GM18867 (cell line): Measurements from ENCODE around the gene FNDC3B.
"Not testable (repeated sequence)": the region's sequence is repeated elsewhere in the genome, so short reads cannot be mapped to it uniquely, and the experiment has no call there.

Source experiments
- ATAC-seq: cut with Tn5 transposase; IDR thresholded peaks from one replicate; pipeline ENCODE4 v1.9.1; 2021; ENCODE audit warnings: mild to moderate bottlenecking, moderate library complexity; ENCODE audit not compliant: unreplicated experiment

Gene FNDC3B

DNA sequence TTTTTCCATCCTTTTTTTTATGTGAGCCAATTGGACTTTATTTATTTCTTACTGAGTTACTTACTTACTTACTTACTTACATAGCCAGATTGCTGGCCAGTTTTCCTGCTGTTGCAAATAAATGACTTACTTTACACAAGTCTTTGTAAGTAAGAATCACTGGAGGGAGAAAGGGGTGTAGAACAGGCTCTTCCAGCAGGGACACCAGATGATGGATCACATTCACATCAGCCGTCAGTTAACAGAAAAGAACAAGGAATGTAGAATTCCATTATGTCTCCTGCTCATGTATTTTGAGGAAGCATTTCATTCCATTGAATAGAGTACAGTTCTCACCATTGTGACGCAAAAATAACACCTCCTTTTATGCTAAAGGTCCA, 188.6 kb downstream of the FNDC3B start:
- ATAC-seq = no peak

DNA sequence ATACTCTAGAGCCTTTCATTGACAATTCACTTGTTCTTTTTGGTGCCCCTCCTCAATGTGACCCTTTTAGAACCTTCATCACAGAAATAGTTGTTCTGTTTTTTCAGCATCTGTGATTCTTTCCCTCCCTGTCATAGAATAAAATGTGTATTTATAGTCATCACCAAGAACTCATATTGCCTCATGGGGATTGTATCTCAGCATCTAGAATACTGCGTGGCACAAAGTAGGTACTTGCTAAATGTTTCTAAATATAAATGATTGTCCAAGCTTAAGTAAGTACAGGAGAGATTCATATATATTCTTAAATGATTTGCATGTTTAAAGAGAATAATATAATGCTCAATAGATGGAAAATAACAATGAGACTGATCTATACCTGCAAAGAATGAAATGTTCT, 190.1 kb downstream of the FNDC3B start:
- ATAC-seq = no peak

DNA sequence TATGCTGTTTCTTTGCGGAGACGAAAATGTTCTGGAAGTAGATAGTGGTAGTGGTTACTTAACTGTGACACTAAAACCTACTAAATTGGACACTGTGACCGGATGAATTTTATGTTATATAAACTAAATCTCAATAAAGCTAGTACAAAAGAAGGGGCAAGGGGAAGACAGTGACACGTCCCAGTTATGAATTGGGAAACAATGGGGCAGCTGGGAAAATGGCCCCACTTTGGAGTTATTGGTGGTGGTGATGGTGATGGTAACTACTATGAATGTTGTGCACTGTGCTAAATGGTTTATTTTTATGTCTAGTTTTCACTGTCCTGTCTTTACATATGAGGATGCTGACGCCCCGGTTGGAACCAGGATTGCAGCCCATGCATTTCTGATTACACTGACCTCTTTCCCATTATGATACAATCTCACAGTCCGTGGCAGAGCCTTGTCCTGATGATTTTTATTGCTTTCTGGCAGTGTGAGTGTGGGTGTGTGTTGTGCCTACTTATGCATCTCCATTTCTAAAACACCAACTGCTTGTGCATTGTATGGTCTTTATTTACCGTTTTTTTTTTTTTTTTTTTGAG, 192.0 kb downstream of the FNDC3B start:
- ATAC-seq = no peak

DNA sequence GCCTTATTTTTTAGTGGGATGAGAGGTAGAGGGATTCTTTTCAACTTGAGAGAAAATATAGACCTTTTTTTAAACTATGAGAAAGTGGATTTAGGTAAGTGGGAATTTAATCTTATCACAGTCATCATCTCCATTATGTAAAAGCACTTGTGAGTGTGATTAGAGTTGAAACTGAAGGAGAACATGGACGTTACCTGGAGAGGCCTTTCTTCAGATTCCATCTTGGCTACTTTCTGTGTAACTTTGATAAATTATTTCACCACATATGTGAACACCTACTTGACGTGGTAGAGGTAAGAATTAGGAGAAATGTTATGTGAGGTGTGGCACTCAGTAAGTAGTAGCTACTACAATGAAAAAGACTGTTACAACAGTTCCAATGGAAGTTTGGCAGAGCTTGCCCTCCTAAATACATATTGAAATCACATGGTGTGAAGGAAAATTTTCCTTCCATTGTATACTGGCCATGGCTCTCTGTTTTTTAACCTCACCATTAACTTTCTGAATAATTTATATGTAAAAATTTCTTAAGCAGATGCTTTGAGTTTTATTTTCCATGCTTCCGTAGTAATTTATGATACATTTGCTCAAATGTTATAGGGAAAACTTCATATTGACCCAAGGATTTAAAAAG, 193.3 kb downstream of the FNDC3B start:
- no peak for ATAC-seq

DNA sequence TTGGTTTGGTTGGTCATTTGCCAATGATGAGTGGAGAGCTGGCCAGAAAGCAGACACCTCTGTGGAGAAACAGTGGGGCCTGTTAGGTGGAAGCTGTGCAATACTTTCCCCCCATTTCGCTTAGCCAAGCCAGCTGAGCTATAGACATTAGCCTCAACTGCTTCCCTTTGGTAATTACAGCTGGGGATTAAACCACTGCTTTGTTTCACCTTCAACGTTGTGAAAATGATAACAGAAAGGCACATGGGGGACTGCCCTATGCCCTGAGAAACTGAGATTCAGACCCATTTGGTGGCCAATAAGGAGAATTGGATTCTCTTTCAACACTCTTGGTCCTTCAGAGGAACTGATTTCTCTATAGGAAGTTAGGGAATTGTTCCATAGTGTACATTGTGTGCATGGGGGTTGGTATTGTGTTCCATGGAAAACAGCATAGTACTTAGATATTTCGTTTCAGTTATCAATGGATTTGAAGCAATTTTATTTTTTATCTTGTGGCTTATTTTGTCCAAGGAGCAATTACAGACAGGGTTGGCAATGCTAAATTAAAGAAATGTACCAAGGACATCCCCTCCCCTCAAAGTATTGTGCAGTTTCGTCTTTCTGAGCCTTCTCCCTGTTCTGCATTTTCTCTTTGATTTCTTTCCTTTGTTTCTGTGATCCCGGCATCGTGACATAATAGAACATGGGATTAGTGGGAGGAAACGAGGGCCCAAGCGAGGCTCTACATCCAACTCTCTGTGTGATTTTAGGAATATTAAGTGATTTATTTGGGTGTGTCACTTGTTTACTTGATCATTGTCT, 194.3 kb downstream of the FNDC3B start:
- no peak for ATAC-seq

DNA sequence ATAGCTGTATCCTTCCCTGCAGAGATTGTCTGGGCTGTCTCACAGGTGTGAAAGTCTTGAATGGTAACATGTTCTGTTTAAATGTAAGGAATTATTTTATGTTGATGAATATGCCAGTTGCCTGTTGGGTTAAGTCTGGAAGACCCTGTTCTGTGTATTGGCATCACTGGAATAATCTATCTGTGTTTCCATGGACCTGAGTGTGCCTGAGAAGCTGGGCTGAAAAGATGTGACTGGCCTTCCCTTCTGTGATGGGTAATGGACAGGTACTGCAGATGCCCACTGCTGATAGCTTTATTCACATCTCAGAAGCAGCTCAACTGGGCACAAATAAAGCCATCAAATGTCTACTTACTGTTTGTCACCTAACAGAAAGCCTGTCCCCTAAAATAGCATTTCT, 196.3 kb downstream of the FNDC3B start:
- no peak for ATAC-seq

DNA sequence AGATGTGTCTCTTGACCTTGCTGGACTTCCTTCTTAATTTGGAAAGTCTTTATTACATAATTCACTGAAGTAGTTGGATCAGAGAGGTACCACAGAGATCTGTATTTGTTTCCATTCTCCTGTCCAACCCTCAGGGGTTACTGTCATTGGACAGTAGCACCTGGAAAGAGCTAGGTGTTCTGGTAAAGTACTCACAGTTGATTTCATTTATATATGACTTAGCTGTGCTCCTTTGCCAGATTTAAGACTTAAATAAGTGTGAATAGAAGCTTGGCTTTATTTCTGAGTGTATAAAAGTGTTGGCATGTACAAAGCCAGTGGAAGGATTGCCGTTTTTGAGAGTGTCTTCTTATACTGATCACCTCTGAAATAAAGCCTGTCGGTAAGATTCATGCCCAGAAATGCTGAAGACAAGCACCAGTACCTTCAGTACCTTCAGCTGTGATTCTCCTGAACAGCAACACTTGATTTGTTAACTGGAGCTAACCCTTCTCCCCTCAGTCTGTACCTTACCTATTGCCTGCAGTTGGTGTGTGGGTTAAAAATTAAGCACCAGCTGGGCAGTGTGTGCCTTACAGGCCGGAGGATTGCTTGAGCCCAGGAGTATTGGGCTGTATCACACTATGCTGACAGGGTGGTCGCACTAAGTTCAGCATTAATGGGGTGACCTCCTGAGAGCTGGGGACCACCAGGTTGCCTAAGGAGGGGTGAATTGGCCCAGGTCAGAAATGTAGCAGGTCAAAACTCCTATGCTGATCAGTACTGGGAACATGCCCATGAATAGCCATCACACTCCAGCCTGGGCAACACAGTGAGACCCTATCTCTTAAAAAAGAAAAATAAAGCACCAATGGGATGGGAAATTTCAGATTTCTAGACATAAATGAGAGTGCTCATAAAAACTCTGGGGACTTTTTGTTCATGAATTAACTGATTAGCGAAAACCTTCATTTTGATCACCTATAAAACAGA, 197.7 kb downstream of the FNDC3B start:
- ATAC-seq = no peak

DNA sequence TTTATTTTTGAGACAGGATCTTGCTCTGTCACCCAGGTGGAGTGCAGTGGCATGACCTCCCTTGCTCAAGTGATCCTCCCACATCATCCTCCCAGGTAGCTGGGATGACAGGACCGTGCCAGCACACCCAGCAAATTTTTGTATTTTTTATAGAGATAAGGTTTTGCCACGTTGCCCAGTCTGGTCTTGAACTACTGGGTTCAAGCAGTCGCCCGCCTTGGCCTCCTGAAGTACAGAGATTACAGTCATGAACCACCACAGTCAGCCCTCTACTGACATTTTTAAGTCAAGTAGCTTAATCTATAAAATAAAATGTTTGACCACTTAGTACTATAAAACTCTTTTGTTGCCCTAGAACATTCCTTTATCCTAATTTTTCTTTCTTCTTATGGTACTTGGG, 198.8 kb downstream of the FNDC3B start:
- ATAC-seq = no peak

DNA sequence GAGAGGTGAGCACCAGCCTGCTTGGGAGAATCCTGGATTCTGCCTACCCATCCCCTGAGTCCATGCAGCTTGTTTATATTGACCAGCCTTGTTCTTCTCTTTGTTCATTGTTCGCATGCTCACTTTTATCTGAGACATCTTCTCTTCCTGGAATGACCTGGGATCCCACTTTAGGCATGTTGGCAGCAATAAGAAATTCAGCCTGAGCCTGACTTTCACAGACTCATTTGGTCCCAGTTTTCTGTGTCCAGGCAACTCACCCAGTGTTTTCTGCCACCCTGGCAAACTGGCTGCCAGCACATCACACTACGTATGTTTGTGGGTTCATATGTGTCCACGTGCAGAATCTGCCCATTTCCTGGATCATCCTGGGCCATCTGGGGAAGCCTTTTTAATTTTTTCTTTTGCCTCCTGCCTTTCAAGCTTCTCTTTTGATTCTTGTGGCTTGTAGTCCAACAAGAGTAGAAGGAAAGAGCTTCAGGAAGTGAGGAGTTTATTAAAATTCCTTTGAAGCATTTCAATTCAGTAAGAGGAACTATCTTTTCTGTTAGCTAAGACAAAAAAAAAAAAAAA, 199.9 kb downstream of the FNDC3B start:
- no peak for ATAC-seq

DNA sequence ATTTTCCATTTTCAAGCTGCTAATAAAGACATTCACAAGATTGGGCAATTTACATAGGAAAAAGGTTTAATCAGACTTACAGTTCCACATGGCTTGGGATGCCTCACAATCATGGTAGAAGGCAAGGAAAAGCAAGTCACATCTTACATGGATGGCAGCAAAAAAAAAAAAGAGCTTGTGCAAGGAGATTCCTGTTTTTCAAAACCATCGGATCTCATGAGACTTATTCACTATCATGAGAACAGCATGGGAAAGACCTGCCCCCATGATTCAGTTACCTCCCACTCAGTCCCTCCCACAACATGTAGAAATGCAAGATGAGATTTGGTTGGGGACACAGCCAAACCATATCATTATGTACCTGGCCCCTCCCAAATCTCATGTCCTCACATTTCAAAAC, 202.0 kb downstream of the FNDC3B start:
- no peak for ATAC-seq

DNA sequence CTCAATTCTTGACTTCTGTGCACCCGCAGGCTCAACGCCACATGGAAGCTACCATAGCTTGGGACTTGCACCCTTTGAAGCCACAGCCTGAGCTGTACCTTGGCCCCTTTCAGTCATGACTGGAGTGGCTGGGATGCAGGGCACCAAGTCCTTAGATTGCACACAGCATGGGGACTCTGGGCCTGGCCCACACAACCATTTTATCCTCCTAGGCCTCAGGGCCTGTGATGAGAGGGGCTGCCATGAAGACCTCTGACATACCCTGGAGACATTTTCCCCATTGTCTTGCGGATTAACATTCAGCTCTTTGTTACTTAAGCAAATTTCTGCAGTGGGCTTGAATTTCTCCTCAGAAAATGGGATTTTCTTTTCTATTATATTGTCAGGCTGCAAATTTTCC, 203.1 kb downstream of the FNDC3B start:
- not testable (repeated sequence) for ATAC-seq

DNA sequence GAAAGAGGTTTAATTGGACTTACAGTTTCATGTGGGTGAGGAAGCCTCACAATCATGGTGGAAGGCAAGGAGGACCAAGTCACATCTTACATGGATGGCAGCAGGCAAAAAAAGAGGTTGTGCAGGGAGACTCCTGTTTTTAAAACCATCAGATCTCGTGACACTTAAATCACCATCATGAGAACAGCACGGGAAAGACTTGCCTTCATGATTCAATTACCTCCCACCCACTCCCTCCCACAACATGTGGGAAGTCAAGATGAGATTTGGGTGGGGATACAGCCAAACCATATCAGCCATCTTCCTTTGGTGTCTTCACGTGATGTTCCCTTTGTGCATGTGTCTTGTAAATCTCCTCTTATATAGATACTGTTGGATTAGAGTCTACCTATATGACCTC, 204.0 kb downstream of the FNDC3B start:
- ATAC-seq = not testable (repeated sequence)

DNA sequence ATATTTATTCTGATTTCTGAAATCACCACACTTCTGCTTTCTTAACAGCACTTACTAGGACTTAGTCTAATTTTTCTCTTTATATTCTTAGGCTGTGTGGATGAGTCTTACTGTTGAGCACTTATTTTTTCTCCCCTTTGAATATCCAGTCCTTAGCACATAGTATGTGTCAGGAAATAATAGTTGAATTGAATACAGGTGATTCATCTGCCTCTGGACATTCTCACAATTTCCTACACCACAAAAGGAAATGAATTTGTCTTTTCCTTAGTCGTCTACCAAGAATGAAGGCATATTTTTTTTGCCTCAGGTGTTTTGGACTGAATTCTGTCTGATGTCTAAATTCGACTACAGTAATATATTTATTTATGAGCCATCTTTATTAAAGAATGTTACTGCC, 204.6 kb downstream of the FNDC3B start:
- ATAC-seq = no peak

DNA sequence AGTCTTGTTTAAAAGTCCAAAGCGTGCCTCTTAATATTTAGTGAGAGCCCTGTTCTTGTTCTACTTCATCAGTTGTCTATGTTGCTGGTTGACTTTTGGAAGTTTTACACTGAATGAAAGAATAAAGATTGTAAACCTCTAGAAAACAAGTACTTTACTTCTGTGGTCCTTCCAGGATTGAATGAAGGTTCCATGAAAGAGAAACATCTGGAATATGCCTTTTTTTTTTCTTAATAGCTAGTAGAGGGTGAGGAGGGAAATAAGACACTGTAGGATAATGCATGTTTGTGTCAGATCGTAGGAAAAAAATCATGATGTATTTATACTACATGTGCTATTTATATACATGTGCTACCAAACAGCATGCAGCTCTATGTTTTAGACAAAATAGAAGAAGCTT, 205.9 kb downstream of the FNDC3B start:
- ATAC-seq = no peak

DNA sequence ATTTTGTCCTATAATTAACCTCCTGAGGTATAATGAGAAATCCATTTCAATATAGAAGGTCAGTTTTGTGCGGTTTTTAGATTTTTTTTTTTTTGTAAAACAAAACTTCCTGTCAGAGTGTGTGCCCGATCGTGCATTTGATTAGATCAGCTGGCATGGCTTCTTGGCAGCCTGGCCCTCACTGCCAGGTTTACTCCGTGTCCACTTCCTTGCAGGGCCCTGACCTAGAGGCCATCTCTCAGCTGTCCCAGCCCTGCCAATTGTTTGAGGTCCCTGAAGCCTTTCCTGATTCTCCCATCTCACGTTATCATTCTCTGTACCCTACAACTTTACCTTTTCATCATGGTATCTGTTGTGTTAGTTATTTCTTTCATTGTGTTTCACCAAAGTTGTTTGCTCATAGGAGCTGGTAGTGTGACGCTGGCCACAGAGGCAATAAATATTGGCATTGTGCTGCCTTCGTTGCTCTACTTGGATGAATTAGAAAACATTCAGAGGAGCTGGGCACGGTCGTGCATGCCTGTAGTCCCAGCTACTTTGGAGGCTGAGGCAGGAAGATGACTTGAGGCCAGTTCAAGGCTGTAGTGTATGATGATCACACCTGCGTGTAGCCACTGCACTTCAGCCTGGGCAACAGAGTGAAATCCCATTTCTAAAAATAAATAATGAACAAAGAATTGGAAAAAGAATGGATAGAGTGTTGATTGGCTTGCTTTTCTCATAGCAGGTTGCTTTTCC, 206.9 kb downstream of the FNDC3B start:
- no peak for ATAC-seq

DNA sequence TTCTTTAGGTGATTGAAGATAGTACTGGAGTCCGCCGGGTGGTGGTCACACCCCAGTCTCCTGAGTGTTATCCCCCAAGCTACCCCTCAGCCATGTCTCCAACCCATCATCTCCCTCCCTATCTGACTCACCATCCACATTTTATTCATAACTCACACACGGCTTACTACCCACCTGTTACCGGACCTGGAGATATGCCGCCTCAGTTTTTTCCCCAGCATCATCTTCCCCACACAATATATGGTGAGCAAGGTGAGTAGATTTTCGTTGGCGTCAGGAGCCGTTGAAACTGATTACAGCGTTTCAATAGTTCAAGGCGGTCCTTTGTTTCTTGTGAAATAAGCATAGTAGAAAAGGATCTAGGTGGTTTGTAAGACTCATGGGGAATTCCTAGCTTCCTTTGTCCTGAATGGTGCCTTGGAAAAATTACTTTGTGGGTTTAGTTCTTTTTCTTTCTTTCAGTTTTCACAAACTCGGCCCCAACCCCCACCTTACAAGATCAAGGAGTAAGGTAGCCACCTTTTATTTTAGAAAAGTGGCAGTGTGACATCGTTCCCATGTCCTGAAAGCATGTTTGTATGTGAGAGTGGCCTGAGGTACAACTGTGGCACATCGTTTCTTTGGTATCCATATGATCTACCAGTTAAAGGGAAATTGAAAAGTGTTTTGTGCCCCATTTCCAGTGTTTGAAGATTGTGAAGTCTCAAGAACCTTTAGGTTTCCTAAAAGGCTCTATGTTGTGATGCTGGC, 208.3 kb downstream of the FNDC3B start:
- ATAC-seq = no peak

DNA sequence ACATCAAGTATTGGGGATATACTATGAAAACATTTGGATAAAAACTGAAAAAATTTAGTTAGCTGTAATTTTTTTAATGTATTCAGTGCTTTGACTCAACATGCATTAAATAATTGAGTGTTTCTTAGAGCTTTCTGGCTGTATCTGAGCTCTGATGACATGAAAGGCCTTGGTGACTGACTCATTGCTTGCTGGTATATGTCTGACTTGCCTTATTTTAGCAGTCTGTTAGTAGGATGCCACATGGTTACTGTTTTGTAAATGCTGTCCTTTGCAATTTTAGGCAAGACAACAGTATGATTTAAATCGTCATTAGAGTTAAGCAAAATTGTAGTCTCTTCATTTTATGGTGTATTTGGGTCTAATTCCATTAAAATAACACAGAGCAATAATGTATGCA, 209.7 kb downstream of the FNDC3B start:
- no peak for ATAC-seq

DNA sequence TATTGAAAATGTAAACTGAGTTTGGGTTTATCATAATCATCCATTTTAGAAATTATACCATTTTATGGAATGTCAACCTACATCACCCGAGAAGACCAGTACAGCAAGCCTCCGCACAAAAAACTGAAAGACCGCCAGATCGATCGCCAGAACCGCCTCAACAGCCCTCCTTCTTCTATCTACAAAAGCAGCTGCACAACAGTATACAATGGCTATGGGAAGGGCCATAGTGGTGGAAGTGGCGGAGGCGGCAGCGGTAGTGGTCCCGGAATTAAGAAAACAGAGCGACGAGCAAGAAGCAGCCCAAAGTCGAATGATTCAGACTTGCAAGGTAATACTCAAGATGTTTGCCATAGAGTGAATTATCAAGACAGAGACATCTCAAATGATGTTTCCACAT, 211.8 kb downstream of the FNDC3B start:
- ATAC-seq = no peak

DNA sequence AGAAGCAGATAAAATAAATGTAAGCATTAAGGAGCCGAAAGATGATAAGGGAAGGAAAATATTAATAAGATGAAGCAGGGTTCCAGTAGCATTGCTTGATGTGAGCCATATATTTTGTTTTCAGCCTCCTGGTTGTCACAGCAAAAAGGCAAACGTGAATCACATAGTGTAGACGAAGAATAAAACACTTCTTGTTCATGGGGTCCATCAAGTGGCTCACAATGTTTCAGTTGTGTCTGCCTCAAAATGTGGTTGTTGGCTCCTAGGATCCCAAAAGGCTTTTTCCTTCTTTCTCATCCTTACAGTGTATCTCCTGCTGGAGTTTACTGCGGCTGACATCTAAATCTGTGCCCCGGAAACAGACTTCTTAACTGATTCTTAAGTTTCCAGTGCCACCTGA, 213.8 kb downstream of the FNDC3B start:
- ATAC-seq = no peak
